Activated B cell treated with CpG ODN at 0.5 μM for 24 hours (primary cell): Measurements from ENCODE around the gene RIPOR2. TPM values are rescaled to one million over a fixed set of nuclear protein-coding genes. Genes with fewer than 3 reads are reported as not detected.

ENCODE experiments used
- ATAC-seq: fragments of 200-7000 bp; cut with Tn5 transposase; one replicate; pipeline ENCODE4 v1.10.0; 2021; ENCODE audit warnings: low read depth, mild to moderate bottlenecking, moderate library complexity
- CTCF ChIA-PET: fragments of 350-600 bp; sonication (Branson Sonifier 250); formaldehyde crosslinking; loops from one replicate; lab custom pipeline; 2021; ENCODE audit warnings: antibody characterized with exemption; lab: Charles Lee
- POLR2A ChIA-PET: fragments of 350-600 bp; sonication (Branson Sonifier 250); formaldehyde crosslinking; loops from one replicate; lab custom pipeline; 2021; ENCODE audit warnings: antibody characterized with exemption; lab: Charles Lee
- DNase-seq: peaks from one replicate; pipeline ENCODE4 v3.0.0; 2022
- H3K27ac Mint-ChIP-seq: one replicate; pipeline ENCODE4 v1.8.0; 2020; ENCODE audit warnings: mixed read lengths
- H3K27me3 Mint-ChIP-seq: one replicate; pipeline ENCODE4 v1.8.0; 2021; ENCODE audit warnings: mixed read lengths
- H3K36me3 Mint-ChIP-seq: one replicate; pipeline ENCODE4 v1.8.0; 2021; ENCODE audit warnings: low read depth, mixed read lengths
- H3K4me1 Mint-ChIP-seq: one replicate; pipeline ENCODE4 v1.8.0; 2021; ENCODE audit warnings: mixed read lengths
- H3K4me3 Mint-ChIP-seq: one replicate; pipeline ENCODE4 v1.8.0; 2020; ENCODE audit warnings: mild to moderate bottlenecking, mixed read lengths
- H3K9me3 Mint-ChIP-seq: one replicate; pipeline ENCODE4 v1.8.0; 2020; ENCODE audit warnings: mixed read lengths
- intact Hi-C: fragments of 100-400 bp; cut with micrococcal nuclease; formaldehyde crosslinking; loops from one replicate; pipeline ENCODE4 v1.15.1; 2024
- total RNA-seq: library from RNA; stranded (reverse); gene quantifications from 2 replicates; pipeline ENCODE4 v1.2.3, GENCODE V29; 2022
- TF ChIP-seq, protein P1 (sequence below): fragments of 200-600 bp; IDR thresholded peaks from one replicate; pipeline ENCODE4 v1.8.0; 2022; ENCODE audit warnings: antibody characterized with exemption, mild to moderate bottlenecking

Gene RIPOR2
- total RNA-seq, 1 donor from 2014 or later, result 302 TPM

DNA sequence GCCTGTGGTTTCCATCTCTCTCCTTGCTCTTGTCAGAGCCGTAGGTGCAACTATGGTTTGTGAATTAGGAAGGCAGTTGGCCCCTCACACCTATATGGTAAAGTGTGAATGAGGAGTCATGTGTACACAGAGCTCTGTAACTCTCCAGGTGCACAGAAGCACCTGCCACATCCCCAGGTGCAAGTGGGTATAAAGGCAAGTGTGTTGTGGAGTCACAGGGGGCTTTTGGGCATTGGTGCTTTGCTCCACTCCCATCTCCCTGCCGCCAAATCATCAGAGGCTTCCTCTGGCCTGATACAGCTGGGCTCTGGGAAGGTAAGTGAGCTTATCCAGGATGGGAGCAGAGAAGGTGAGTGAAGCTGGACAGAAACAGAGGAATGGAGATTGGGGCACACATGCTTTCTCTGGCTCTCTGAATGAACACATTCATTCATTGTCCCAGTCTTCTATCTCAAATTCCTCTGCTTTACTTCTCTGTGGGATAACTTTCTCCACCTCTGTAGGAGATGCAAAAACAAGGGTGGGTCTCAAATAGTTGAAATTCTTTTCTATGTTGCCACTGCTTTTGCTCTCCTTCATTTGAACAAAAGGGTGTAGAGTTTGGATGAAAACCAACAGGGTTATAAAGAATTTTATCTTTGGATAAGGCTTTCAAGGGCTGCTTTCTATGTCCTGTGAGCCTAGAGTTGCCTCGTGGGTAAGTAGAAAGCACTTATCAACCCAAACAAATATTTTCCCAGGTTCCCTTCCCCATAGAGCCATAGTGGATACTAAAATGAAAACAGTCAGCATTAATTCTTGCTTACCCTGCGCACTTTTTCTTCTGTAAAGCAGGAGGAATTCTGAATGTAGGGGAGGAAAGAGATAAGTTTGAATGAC, 45.0 kb upstream of the RIPOR2 start:
- intact Hi-C loops, result no loop called here
- Mint-ChIP-seq H3K4me1 (peaks cover 65% of the 10 kb centered on the region), H3K27ac (no peak overlapping the region), H3K4me3 (no peak overlapping the region), H3K9me3 (no peaks in the 10 kb centered on the region), H3K36me3 (peaks cover 61% of the 10 kb centered on the region), H3K27me3 (no peaks in the 10 kb centered on the region)
- ChIA-PET CTCF (no interaction called here), POLR2A (no interaction called here)
- TF ChIP-seq, protein P1, sequence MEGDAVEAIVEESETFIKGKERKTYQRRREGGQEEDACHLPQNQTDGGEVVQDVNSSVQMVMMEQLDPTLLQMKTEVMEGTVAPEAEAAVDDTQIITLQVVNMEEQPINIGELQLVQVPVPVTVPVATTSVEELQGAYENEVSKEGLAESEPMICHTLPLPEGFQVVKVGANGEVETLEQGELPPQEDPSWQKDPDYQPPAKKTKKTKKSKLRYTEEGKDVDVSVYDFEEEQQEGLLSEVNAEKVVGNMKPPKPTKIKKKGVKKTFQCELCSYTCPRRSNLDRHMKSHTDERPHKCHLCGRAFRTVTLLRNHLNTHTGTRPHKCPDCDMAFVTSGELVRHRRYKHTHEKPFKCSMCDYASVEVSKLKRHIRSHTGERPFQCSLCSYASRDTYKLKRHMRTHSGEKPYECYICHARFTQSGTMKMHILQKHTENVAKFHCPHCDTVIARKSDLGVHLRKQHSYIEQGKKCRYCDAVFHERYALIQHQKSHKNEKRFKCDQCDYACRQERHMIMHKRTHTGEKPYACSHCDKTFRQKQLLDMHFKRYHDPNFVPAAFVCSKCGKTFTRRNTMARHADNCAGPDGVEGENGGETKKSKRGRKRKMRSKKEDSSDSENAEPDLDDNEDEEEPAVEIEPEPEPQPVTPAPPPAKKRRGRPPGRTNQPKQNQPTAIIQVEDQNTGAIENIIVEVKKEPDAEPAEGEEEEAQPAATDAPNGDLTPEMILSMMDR, result no peak
- DNase-seq, result no peak
- ATAC-seq, result no peak

DNA sequence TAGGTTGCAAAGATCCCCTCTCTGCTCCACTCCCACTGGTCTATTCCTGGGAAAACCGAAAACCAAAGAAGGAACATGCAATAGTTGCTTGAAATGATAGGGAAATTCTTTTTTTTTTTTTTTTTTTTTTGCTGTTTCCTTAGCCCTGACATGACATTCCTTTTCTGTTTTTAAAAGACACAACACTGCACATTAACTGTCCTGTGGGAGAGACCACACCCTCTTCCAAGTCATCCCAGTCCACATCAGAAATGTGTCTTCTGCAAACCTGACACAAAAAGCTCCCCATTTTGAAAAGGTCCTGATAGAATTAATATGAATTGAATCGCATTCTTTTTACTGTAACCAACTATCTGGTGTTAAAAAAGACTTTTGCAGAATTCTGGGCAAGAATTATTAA, 43.4 kb upstream of the RIPOR2 start:
- DNase-seq (no peak), ATAC-seq (no peak)
- Mint-ChIP-seq H3K36me3 (peaks cover 60% of the 10 kb centered on the region), H3K27me3 (no peaks in the 10 kb centered on the region), H3K9me3 (no peaks in the 10 kb centered on the region), H3K4me3 (no peak overlapping the region), H3K27ac (no peak overlapping the region), H3K4me1 (peaks cover 71% of the 10 kb centered on the region)
- TF ChIP-seq, protein P1, result no peak
- intact Hi-C loops, result no loop called here
- ChIA-PET CTCF (interaction anchor here (1.0 kb wide), 1 partner anchor 13 kb away, joined by 3 read pairs; no protein-coding TSS in a partner anchor), POLR2A (interaction anchor here (0.7 kb wide), 2 partner anchors 40 to 160 kb away, joined by 11 to 13 read pairs; no protein-coding TSS in a partner anchor)

DNA sequence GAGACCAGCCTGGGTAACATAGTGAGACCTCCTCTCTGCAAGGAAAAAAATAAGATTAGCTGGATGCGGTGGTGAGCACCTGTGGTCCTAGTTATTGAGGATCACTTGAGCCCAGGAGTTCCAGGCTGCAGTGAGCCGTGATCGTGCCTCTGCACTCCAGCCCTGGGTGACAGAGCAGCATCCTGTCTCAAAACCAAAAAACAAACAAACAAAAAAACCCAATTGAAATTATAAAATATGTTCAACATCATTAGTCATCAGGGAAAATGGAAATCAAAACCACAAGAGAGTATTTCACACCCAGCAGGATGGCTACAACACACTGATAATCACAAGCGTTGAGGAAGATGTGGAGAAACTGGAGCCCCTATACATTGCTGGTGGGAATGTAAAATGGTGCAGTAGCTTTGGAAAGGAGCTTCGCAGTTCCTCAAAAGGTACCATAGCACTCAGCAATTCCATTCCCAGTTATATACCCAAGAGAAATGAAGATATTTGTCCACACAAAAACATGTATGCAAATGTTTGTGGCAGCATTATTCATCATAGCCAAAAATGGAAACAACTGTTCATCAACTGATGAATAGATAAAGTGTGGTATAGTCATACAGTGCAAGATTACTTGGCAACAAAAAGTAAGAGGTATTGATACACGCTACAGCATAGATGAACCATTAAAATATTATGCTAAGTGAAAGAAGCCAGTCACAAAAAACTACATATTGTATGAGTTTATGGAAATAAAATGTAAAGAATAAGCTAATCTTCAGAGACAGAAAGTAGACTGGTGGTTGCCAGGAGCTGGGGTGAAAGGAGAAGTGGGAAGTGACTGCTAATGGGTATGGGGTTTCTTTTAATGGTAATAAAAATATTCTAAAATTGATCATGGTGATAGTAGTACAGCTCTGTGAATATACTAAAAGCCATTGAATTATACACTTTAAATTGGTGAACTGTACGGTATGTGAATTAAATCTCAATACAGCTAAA, 38.7 kb upstream of the RIPOR2 start:
- ATAC-seq (peak; percentile 81), DNase-seq (no peak)
- CTCF ChIA-PET, result interaction anchor here (0.7 to 3.2 kb wide), 4 partner anchors 17 to 118 kb away, joined by 3 to 19 read pairs (median 6); no protein-coding TSS in a partner anchor
- H3K9me3 Mint-ChIP-seq, result no peaks in the 10 kb centered on the region
- TF ChIP-seq, protein P1, result no peak
- POLR2A ChIA-PET, result interaction anchor here (0.6 to 1.8 kb wide), 4 partner anchors 8 to 52 kb away, joined by 3 to 6 read pairs (median 5); no protein-coding TSS in a partner anchor
- peak overlapping the region; percentile 89 for H3K27ac Mint-ChIP-seq
- H3K4me3 Mint-ChIP-seq, result peak overlapping the region; percentile 64
- H3K4me1 Mint-ChIP-seq, result peaks cover 80% of the 10 kb centered on the region
- intact Hi-C loops, result loop anchor here (2.0 to 5.0 kb wide), 4 partner anchors 14 to 37 kb away; partner anchors contain the start of gene RIPOR2
- no peaks in the 10 kb centered on the region for H3K27me3 Mint-ChIP-seq
- H3K36me3 Mint-ChIP-seq, result peaks cover 82% of the 10 kb centered on the region

DNA sequence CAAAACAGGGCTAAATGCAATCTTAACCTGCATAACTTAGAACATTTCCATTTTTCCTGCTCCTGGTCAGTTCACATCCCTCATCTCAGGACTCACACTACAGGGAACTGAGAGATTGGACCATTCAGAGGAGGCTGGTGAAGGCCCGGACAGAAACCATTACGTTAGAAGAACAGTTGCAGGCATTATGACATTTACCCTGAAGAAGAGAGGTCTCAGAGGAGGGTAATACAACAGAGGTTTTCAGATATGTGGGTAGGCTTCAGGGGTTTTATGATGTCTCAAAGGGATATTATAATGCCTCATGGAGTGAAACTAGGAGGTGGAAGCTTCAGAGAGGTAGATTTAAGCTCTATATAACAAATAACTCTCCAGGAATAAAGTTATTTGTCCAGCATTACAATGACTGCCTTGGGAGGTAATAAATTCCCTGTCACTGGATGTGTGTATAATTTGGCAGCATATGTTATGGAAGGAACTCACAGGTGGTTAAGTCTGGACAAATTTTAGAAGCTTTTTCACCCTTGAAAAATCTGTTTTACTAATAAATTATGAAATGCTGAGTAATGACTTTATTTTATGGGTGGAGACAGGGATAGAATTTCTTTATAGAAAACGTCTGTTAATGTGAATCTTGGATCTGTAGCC, 36.7 kb upstream of the RIPOR2 start:
- no peak for DNase-seq
- Mint-ChIP-seq H3K9me3 (no peaks in the 10 kb centered on the region), H3K27ac (peak overlapping the region; percentile 24), H3K4me3 (no peak overlapping the region), H3K36me3 (peaks cover 74% of the 10 kb centered on the region), H3K4me1 (peaks cover 80% of the 10 kb centered on the region), H3K27me3 (no peaks in the 10 kb centered on the region)
- TF ChIP-seq, protein P1, result no peak
- intact Hi-C loops, result loop anchor here (5.0 kb wide), 1 partner anchor 35 kb away; the partner anchor contains the start of gene RIPOR2
- no peak for ATAC-seq
- POLR2A ChIA-PET, result interaction anchor here (1.5 kb wide), 1 partner anchor 10 kb away, joined by 5 read pairs; no protein-coding TSS in a partner anchor
- CTCF ChIA-PET, result interaction anchor here (1.2 kb wide), 1 partner anchor 19 kb away, joined by 6 read pairs; no protein-coding TSS in a partner anchor
